ENCODE data around the gene DYNLRB1. TPM values are rescaled to one million over a fixed set of nuclear protein-coding genes. Genes with fewer than 3 reads are reported as not detected.
A peak's percentile ranks its signal among the peaks of the same experiment; 100 is the strongest.
"Not testable (repeated sequence)": the region's sequence is repeated elsewhere in the genome, so short reads cannot be mapped to it uniquely, and the experiment has no call there.

The DYNLRB1 gene
- total RNA-seq, 2 donors from 2014 or later, result 116 to 124 TPM

GRCh38 chr20:34507702-34508413 is 8.4 kb upstream of the DYNLRB1 start:
- intact Hi-C loops (cut with DNase I), result no loop called here
- no peak for DNase-seq (ENCODE audit: low spot score)

- no peak for DNase-seq (ENCODE audit: low spot score)
- intact Hi-C loops (cut with DNase I), result no loop called here
Observed at GRCh38 chr20:34510575-34510974, 5.6 kb upstream of the DYNLRB1 start.

DNA sequence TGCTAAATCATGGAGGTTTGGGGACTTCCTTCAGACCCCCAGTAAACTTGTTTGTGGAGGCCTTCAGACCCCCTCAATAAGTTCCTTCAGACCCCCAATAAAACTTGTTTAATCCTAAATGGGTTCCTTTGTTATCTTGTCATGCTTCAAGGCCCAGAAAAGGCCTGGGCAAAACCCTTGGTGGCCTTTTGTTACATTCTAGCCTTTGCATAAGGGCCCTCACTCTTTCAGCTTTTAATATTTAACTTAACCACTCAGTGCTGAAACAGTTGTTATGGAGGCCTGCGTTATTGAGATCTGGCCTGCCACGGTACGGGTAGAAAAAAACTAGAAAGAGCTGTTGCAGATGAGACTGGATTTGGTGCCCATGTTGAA is 4.3 kb upstream of the DYNLRB1 start:
- intact Hi-C loops (cut with DNase I), result no loop called here

DNA sequence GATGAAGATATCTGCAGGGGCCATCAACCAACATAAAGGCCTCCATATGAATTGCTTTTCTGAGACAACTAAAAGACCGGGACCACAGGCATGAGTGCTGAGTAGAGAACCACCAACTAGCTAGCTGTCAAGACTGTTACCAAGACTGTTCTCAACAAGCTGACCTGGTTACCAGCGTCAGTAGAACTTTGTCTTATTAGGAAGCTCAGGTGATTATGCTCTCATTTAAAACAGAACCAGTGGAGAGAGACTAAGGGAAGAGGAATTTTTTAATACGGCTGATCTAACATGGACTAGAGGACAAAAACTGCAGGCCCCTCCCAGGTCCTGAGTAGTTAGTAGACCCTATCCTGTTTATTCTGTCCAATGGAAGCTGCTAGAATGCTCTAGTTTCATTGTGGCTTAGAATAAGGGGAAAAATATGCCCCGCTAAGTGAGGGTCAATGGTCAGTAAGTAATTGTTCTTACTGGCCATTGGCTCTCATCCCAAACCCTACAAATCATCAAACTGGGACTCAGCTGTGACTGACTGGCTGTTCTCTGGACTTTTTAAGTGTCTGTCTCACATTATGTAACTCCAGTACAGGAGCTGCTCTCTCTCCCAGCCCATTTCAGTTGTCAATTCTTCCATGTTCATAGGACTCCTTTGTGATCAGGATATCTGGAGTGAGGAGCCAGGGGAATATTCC is 3.8 kb upstream of the DYNLRB1 start:
- no peak for DNase-seq (ENCODE audit: low spot score)
- intact Hi-C loops (cut with DNase I), result no loop called here

More for the DNA sequence above, 4.3 kb upstream of the DYNLRB1 start:
- DNase-seq (ENCODE audit: low spot score), result no peak

DNA sequence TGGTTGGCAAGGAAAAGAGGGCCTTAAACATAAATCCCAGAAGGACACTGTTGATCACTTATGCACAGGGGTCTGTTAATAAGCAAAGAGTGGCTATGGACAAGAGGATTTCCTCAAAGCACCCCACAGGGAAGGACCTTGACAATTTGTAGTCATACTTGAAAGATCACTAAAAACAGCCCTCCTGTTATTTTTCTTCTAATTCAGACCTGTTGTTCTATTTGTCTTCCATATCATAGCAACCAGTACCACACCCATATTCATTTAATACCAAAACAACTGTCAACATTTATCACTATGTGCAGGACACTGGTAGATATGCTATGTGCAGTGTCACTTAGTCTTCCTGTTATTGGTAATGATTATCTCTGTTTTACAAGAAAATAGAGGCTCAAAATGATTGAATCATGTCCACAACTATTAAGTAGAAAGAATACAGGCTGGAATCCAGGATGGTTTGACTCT is 3.2 kb upstream of the DYNLRB1 start:
- intact Hi-C loops (cut with DNase I), result no loop called here
- DNase-seq (ENCODE audit: low spot score), result no peak

GRCh38 chr20:34514034-34514433 is 2.2 kb upstream of the DYNLRB1 start:
- DNase-seq (ENCODE audit: low spot score); intact Hi-C loops (cut with DNase I): not testable (repeated sequence)

GRCh38 chr20:34514897-34515483 is 1.2 kb upstream of the DYNLRB1 start:
- intact Hi-C loops (cut with DNase I), result no loop called here
- no peak for DNase-seq (ENCODE audit: low spot score)

DNA sequence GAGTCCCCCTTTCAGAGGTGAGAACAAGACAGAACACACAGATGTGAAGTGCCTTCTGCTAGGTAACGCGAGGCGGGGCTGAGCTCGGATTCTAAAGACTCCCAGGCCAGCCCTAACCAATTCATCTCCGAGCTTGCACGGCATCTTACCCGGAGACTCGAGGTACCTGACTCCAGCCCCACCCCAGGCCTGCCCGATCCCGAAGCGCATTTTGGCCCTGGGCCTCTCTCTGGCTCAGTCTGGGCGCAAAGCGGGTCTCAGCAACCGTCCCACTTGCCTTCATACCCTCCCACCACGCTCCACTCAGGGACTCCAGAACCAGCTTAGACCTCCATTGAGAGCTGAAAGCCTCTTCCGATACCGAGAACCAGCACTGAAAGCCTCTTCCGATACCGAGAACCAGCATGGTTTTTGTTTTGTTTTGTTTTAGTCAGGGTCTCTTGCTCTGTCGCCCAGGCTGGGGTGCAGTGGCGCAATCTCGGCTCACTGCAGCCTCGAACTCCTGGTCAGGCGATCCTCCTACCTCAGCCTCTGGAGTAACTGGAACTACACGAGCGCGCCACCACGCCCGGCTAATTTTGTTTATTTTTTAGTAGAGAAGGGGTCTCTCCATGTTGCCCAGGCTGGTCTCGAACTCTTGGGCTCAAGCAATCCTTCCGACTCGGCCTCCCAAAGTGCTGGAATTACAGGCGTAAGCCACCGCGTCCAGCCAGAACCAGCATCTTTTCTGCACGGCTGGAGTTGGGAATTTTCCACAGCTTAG is 557 bp upstream of the DYNLRB1 start:
- DNase-seq (ENCODE audit: low spot score), result no peak
- intact Hi-C loops (cut with DNase I), result no loop called here

DNA sequence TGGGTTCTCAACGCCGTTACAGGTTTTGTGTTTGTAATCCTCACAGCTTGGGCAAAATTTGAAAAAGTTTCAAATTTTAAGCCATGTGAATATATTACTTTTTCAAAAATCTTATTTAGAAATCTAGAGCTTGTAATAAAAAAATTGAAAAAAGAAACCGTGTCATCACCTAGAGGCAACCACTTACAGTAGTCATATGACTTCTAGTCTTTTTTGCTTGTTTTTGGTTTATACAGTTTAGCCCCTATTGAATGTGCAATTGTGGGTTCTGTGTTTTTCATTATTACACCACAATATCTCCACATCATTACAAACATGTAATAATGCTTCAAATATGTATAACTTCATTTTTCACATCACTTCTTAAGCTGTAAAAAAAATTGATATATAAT is 888 bp downstream of the DYNLRB1 start:
- intact Hi-C loops (cut with DNase I), result no loop called here
- no peak for DNase-seq (ENCODE audit: low spot score)

DNA sequence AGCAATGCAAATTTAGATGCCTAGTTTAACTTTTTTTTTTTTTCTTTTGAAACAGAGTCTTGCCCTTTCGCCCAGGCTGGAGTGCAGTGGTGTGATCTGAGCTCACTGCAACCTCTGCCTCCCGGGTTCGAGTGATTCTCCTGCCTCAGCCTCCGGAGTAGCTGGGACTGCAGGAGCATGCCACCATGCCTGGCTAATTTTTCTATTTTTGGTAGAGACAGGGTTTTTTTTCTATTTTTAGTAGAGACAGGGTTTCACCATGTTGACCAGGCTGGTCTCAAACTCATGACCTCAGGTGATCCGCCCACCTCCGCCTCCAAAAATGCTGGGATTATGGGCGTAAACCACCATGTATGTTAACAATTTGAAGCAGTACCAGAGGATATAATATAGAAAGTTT is 2.6 kb downstream of the DYNLRB1 start:
- DNase-seq (ENCODE audit: low spot score); intact Hi-C loops (cut with DNase I): not testable (repeated sequence)

- not testable (repeated sequence) for DNase-seq (ENCODE audit: low spot score)
- intact Hi-C loops (cut with DNase I), result loop anchor here in 1 of 2 donors (10.0 kb wide), 1 partner anchor 205 kb away; no protein-coding TSS in a partner anchor
Observed at GRCh38 chr20:34519841-34520240, 3.6 kb downstream of the DYNLRB1 start.

DNA sequence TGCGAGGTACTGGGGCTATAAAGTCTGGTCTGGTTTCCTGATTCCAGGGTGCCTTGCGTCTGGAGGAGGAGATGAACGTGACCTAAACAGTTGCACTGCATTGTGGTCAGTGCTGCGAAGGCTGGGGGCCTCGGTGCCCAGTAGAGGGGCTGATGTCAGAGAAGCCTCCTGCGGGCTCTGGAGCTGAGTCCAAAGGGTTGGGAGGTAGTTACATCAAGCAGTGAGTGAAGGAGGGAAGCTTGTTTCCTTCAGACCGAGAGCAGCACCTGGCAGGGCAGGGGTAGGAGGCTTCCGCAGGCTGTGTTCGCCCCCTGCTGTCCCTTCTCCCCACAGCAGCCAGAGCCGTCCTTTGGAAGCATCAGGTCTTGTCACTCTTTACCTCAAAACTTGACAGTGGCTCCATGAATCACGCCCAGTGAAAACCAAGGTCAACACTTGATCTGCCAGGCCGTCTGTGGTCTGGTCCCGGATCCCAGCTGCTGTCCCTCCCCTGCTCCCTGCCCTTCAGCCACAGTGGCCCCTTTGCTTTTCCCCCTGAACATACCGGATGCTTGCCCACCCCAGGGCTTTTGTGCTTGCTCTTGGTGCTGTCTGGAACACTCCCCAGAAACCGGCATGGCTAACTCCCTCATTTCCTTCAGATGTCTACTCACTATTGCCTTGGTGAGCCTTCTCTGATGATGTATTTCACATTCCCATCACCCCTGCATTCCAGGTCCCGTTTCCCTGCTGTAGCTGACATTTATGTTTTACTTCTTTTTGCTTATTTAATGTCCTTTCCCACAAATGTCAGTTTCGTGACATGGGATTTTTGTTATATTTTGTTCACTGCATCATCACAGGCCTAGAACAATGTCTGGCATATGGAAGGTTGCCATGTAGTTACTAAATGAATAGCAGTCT is 7.0 kb downstream of the DYNLRB1 start:
- no peak for DNase-seq (ENCODE audit: low spot score)
- intact Hi-C loops (cut with DNase I), result loop anchor here in 1 of 2 donors (10.0 kb wide), 1 partner anchor 208 kb away; no protein-coding TSS in a partner anchor

GRCh38 chr20:34524426-34524825 is 8.2 kb downstream of the DYNLRB1 start:
- no peak for DNase-seq (ENCODE audit: low spot score)
- intact Hi-C loops (cut with DNase I), result loop anchor here in 1 of 2 donors (10.0 kb wide), 1 partner anchor 210 kb away; no protein-coding TSS in a partner anchor

DNA sequence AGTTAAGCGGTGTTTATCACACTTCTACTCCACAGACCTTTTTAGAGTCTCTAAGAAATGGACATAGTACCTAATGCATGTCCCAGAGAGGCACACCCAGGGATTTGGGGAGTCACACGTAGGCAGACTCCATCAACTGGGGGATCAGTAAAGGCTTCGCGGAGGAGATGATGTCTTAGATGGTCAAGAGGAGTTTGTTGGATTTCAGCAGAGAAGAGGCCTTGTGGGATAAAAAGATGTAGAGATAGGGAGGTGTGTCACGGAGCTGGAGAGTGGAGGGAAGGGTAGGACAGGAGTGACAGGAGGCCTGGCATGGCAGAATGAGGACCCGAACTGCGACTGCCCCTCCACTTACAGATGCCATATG is 9.1 kb downstream of the DYNLRB1 start:
- intact Hi-C loops (cut with DNase I), result loop anchor here in 1 of 2 donors (10.0 kb wide), 1 partner anchor 211 kb away; no protein-coding TSS in a partner anchor
- DNase-seq (ENCODE audit: low spot score), result no peak

GRCh38 chr20:34525709-34526416 is 9.6 kb downstream of the DYNLRB1 start:
- intact Hi-C loops (cut with DNase I), result loop anchor here in 1 of 2 donors (10.0 kb wide), 1 partner anchor 211 kb away; no protein-coding TSS in a partner anchor
- peak; percentile 93 for DNase-seq (ENCODE audit: low spot score)

- intact Hi-C loops (cut with DNase I), result loop anchor here in 1 of 2 donors (10.0 kb wide), 1 partner anchor 212 kb away; no protein-coding TSS in a partner anchor
- no peak for DNase-seq (ENCODE audit: low spot score)
Observed at GRCh38 chr20:34526466-34526865, 10.2 kb downstream of the DYNLRB1 start.

GRCh38 chr20:34527016-34527415 is 10.8 kb downstream of the DYNLRB1 start:
- intact Hi-C loops (cut with DNase I), result loop anchor here in 1 of 2 donors (10.0 kb wide), 1 partner anchor 212 kb away; no protein-coding TSS in a partner anchor
- no peak for DNase-seq (ENCODE audit: low spot score)

DNA sequence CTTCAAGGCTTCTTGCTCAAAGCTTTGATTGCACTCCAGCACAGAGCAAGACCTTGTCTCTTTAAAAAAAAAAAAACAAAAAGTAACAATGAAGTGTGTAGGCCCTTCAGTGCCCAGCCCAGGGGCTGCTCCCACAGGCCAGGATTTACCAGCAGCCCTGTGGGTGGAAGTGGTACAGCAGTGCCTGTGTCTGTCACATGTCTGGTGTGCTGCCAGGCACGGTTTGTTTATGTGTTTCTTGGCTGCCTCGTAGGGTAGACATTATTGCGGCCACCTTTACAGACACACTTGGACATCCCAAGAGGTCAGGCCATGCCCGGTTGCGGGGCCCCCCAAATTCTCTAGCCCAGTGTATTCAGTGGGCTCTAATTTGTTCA is 12.7 kb downstream of the DYNLRB1 start:
- intact Hi-C loops (cut with DNase I), result loop anchor here in 1 of 2 donors (10.0 kb wide), 1 partner anchor 214 kb away; no protein-coding TSS in a partner anchor
- DNase-seq (ENCODE audit: low spot score), result no peak
